ENCODE data around the gene SORCS2.
A peak's percentile ranks its signal among the peaks of the same experiment; 100 is the strongest.

Gene SORCS2

GRCh38 chr4:7444314-7444713 is 252.0 kb downstream of the SORCS2 start:
- H4K8ac ChIP-seq (ENCODE audit: low read length): no peak overlapping the region
- H3K4me3 ChIP-seq (ENCODE audit: insufficient read depth in 1 of 2, low read depth in 1 of 2, low read length in 2 of 2): no peak overlapping the region
- H3K4ac ChIP-seq (ENCODE audit: low read depth in 1 of 2, low read length in 2 of 2): no peak overlapping the region
- H3K4me2 ChIP-seq (ENCODE audit: low read length, poor library complexity, severe bottlenecking): no peak overlapping the region
- no peak for DNase-seq
- no peak overlapping the region for H3K27ac ChIP-seq (ENCODE audit: low read length, poor library complexity, severe bottlenecking)
- 87% methylated on average over 3 of the region's 3 CpGs for WGBS
- no peak overlapping the region for H4K91ac ChIP-seq (ENCODE audit: low read length)
- H3K23ac ChIP-seq (ENCODE audit: low read length in 2 of 2): no peak overlapping the region
- H3K4me1 ChIP-seq (ENCODE audit: control insufficient read depth, insufficient read depth, low read depth, low read length): no peaks in the 10 kb centered on the region
- peaks cover 49 to 56% of the 10 kb centered on the region in 2 experiments for H3K27me3 ChIP-seq (ENCODE audit: control insufficient read depth in 1 of 2, insufficient read depth in 1 of 2, low read length in 2 of 2)
- H3K36me3 ChIP-seq (ENCODE audit: control insufficient read depth in 1 of 2, insufficient read depth in 2 of 2, low read depth in 1 of 2, low read length in 2 of 2): no peaks in the 10 kb centered on the region
- H2BK5ac ChIP-seq (ENCODE audit: low read depth, low read length, poor library complexity, severe bottlenecking): no peak overlapping the region
- no peak overlapping the region for H3K14ac ChIP-seq (ENCODE audit: low read length in 2 of 2)
- no peak overlapping the region for H3K9ac ChIP-seq (ENCODE audit: low read length)
- no peaks in the 10 kb centered on the region for H3K79me1 ChIP-seq (replicated peaks; ENCODE audit: low read length, poor library complexity, severe bottlenecking)
- H2AFZ ChIP-seq (ENCODE audit: low read depth, low read length): no peak overlapping the region
- H2BK15ac ChIP-seq (ENCODE audit: low read depth, poor library complexity, severe bottlenecking): no peak overlapping the region
- H3K18ac ChIP-seq (ENCODE audit: low read depth in 1 of 2, low read length in 2 of 2): no peak overlapping the region
- no peak overlapping the region for H2BK120ac ChIP-seq (ENCODE audit: low read depth, low read length)
- no peak overlapping the region for H2BK12ac ChIP-seq (ENCODE audit: low read length in 2 of 2)
- H3K9me3 ChIP-seq (ENCODE audit: control insufficient read depth, low read length): peaks cover 6% of the 10 kb centered on the region
- no peak overlapping the region for H2AK5ac ChIP-seq (ENCODE audit: low read length, severe bottlenecking)

- no peak overlapping the region for H2AFZ ChIP-seq (ENCODE audit: low read depth, low read length)
Observed at GRCh38 chr4:7444731-7445130, 252.4 kb downstream of the SORCS2 start.

GRCh38 chr4:7447236-7447635 is 254.9 kb downstream of the SORCS2 start:
- no peak overlapping the region for H2BK120ac ChIP-seq (ENCODE audit: low read depth, low read length)
- H2BK15ac ChIP-seq (ENCODE audit: low read depth, poor library complexity, severe bottlenecking): no peak overlapping the region
- H3K4ac ChIP-seq (ENCODE audit: low read depth in 1 of 2, low read length in 2 of 2): no peak overlapping the region
- no peak overlapping the region for H4K8ac ChIP-seq (ENCODE audit: low read length)
- no peak overlapping the region for H4K91ac ChIP-seq (ENCODE audit: low read length)
- no peak overlapping the region for H2BK5ac ChIP-seq (ENCODE audit: low read depth, low read length, poor library complexity, severe bottlenecking)
- no peak overlapping the region for H3K4me3 ChIP-seq (ENCODE audit: insufficient read depth in 1 of 2, low read depth in 1 of 2, low read length in 2 of 2)
- no peaks in the 10 kb centered on the region for H3K9me3 ChIP-seq (ENCODE audit: control insufficient read depth, low read length)
- no peak overlapping the region for H3K18ac ChIP-seq (ENCODE audit: low read depth in 1 of 2, low read length in 2 of 2)
- no peak overlapping the region for H2AK5ac ChIP-seq (ENCODE audit: low read length, severe bottlenecking)
- no peak overlapping the region for H2BK12ac ChIP-seq (ENCODE audit: low read length in 2 of 2)
- H2AFZ ChIP-seq (ENCODE audit: low read depth, low read length): no peak overlapping the region
- peaks cover 40 to 50% of the 10 kb centered on the region in 2 experiments for H3K27me3 ChIP-seq (ENCODE audit: control insufficient read depth in 1 of 2, insufficient read depth in 1 of 2, low read length in 2 of 2)
- DNase-seq: no peak
- no peak overlapping the region for H3K9ac ChIP-seq (ENCODE audit: low read length)
- no peak overlapping the region for H3K23ac ChIP-seq (ENCODE audit: low read length in 2 of 2)
- H3K4me1 ChIP-seq (ENCODE audit: control insufficient read depth, insufficient read depth, low read depth, low read length): no peaks in the 10 kb centered on the region
- no peak overlapping the region for H3K27ac ChIP-seq (ENCODE audit: low read length, poor library complexity, severe bottlenecking)
- H3K79me1 ChIP-seq (replicated peaks; ENCODE audit: low read length, poor library complexity, severe bottlenecking): no peaks in the 10 kb centered on the region
- H3K14ac ChIP-seq (ENCODE audit: low read length in 2 of 2): no peak overlapping the region
- H3K36me3 ChIP-seq (ENCODE audit: control insufficient read depth in 1 of 2, insufficient read depth in 2 of 2, low read depth in 1 of 2, low read length in 2 of 2): no peaks in the 10 kb centered on the region
- H3K4me2 ChIP-seq (ENCODE audit: low read length, poor library complexity, severe bottlenecking): no peak overlapping the region
- 77% methylated on average over 3 of the region's 3 CpGs for WGBS

More at GRCh38 chr4:7444731-7445130, 252.4 kb downstream of the SORCS2 start:
- DNase-seq: no peak
- H2BK12ac ChIP-seq (ENCODE audit: low read length in 2 of 2): no peak overlapping the region
- H3K36me3 ChIP-seq (ENCODE audit: control insufficient read depth in 1 of 2, insufficient read depth in 2 of 2, low read depth in 1 of 2, low read length in 2 of 2): no peaks in the 10 kb centered on the region
- no peaks in the 10 kb centered on the region for H3K79me1 ChIP-seq (replicated peaks; ENCODE audit: low read length, poor library complexity, severe bottlenecking)
- WGBS: 84% methylated on average over 12 of the region's 12 CpGs
- H3K4me2 ChIP-seq (ENCODE audit: low read length, poor library complexity, severe bottlenecking): no peak overlapping the region
- H3K9me3 ChIP-seq (ENCODE audit: control insufficient read depth, low read length): peaks cover 1% of the 10 kb centered on the region
- H2AK5ac ChIP-seq (ENCODE audit: low read length, severe bottlenecking): no peak overlapping the region
- H2BK120ac ChIP-seq (ENCODE audit: low read depth, low read length): no peak overlapping the region
- no peak overlapping the region for H2BK5ac ChIP-seq (ENCODE audit: low read depth, low read length, poor library complexity, severe bottlenecking)
- H3K27me3 ChIP-seq (ENCODE audit: control insufficient read depth in 1 of 2, insufficient read depth in 1 of 2, low read length in 2 of 2): peaks cover 49 to 52% of the 10 kb centered on the region in 2 experiments
- H3K14ac ChIP-seq (ENCODE audit: low read length in 2 of 2): peak overlapping the region in 1 of 2 experiments; percentile 42
- H3K27ac ChIP-seq (ENCODE audit: low read length, poor library complexity, severe bottlenecking): no peak overlapping the region
- no peak overlapping the region for H3K4me3 ChIP-seq (ENCODE audit: insufficient read depth in 1 of 2, low read depth in 1 of 2, low read length in 2 of 2)
- no peak overlapping the region for H4K91ac ChIP-seq (ENCODE audit: low read length)
- no peak overlapping the region for H4K8ac ChIP-seq (ENCODE audit: low read length)
- no peak overlapping the region for H3K18ac ChIP-seq (ENCODE audit: low read depth in 1 of 2, low read length in 2 of 2)
- H3K9ac ChIP-seq (ENCODE audit: low read length): no peak overlapping the region
- no peaks in the 10 kb centered on the region for H3K4me1 ChIP-seq (ENCODE audit: control insufficient read depth, insufficient read depth, low read depth, low read length)
- no peak overlapping the region for H3K4ac ChIP-seq (ENCODE audit: low read depth in 1 of 2, low read length in 2 of 2)
- H2BK15ac ChIP-seq (ENCODE audit: low read depth, poor library complexity, severe bottlenecking): no peak overlapping the region
- no peak overlapping the region for H3K23ac ChIP-seq (ENCODE audit: low read length in 2 of 2)

GRCh38 chr4:7448036-7448435 is 255.7 kb downstream of the SORCS2 start:
- Histone ChIP-seq H3K27me3 (ENCODE audit: control insufficient read depth in 1 of 2, insufficient read depth in 1 of 2, low read length in 2 of 2) (peaks cover 40 to 50% of the 10 kb centered on the region in 2 experiments), H3K14ac (ENCODE audit: low read length in 2 of 2) (no peak overlapping the region), H2BK120ac (ENCODE audit: low read depth, low read length) (no peak overlapping the region), H2BK15ac (ENCODE audit: low read depth, poor library complexity, severe bottlenecking) (no peak overlapping the region), H3K4me3 (ENCODE audit: insufficient read depth in 1 of 2, low read depth in 1 of 2, low read length in 2 of 2) (no peak overlapping the region), H3K9me3 (ENCODE audit: control insufficient read depth, low read length) (no peaks in the 10 kb centered on the region), H3K4me1 (ENCODE audit: control insufficient read depth, insufficient read depth, low read depth, low read length) (no peaks in the 10 kb centered on the region), H3K18ac (ENCODE audit: low read depth in 1 of 2, low read length in 2 of 2) (no peak overlapping the region), H3K4me2 (ENCODE audit: low read length, poor library complexity, severe bottlenecking) (no peak overlapping the region), H3K4ac (ENCODE audit: low read depth in 1 of 2, low read length in 2 of 2) (no peak overlapping the region), H4K91ac (ENCODE audit: low read length) (no peak overlapping the region), H4K8ac (ENCODE audit: low read length) (no peak overlapping the region), H3K27ac (ENCODE audit: low read length, poor library complexity, severe bottlenecking) (no peak overlapping the region), H2BK12ac (ENCODE audit: low read length in 2 of 2) (no peak overlapping the region), H3K79me1 (replicated peaks; ENCODE audit: low read length, poor library complexity, severe bottlenecking) (no peaks in the 10 kb centered on the region), H3K9ac (ENCODE audit: low read length) (no peak overlapping the region), H3K23ac (ENCODE audit: low read length in 2 of 2) (no peak overlapping the region), H2BK5ac (ENCODE audit: low read depth, low read length, poor library complexity, severe bottlenecking) (no peak overlapping the region), H2AFZ (ENCODE audit: low read depth, low read length) (no peak overlapping the region), H3K36me3 (ENCODE audit: control insufficient read depth in 1 of 2, insufficient read depth in 2 of 2, low read depth in 1 of 2, low read length in 2 of 2) (no peaks in the 10 kb centered on the region), H2AK5ac (ENCODE audit: low read length, severe bottlenecking) (no peak overlapping the region)
- no peak for DNase-seq
- WGBS: 74% methylated on average over 16 of the region's 16 CpGs

Data from mesenchymal stem cell (in vitro differentiated cells and primary cell).